HUDEP-2 (cell line): ENCODE measurements around the gene WDR27.

Experiments
- DNase-seq, 76 experiments: peaks; one replicate each; lab custom pipeline; 2025; ENCODE audit not compliant: unreplicated experiment in 76 of 76; lab: John Stamatoyannopoulos, UW

Gene WDR27

DNA sequence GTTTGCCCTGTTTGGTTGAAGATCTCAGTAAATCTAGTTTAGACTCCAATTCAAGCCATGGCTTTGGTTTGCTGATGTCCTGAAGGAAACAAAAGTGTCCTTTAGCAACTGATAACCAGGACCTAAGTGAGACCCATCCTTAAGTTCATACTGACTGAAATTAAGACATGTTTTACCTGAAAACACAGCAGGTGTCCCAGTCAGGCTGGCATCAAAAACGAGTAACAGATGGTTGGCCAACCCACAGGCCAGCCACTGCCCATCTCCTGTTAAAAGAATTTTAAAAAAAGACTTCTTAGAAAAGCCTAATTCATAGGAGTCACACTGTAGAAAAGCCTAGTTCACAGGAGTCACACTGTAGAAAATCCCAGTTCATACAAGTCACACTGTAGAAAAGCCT lies 58.3 kb downstream of the WDR27 start:
- DNase-seq = no peak

DNA sequence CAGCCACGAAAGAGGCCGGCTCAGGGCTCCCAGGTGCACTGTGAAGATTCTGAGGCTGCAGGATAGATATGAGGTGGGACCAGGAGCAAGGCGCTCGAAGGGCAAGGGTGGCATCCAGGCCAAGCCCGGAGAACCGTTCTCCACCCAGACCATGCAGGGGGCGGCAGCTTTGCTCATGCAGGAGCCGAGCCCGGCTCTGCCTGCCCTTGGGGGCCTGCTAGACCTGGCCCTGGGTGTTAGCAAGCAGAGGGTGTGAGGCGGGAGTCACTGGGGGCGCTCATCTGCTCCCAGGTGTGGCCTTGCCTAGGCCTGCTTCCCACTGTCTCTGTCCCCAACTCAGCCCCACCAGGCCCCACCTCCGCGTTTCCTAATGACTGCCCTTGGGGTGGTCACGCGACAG lies 59.4 kb downstream of the WDR27 start:
- no peak for DNase-seq

- no peak for DNase-seq
These were observed 60.3 kb downstream of the WDR27 start for GRCh38 chr6:169641461-169642085.

DNA sequence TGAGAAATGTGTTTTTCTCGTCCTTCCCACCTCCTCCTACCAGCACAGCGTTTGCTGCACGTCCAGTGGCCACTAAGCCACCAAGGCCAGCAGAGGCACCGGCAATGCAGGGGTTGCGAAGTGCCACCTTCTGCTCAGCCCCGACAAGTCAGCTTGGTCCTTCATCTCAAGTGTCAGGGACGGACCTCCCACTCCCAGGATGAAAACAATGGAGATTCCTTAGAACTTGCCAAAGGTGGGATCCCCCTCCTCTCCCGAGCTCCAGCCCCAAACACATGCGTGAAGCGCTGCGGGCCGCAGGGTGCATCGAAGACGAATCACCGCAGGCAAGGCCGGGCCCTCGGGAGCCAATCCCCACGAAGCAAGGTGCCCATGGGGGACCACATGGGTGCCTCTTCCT lies 60.8 kb downstream of the WDR27 start:
- no peak for DNase-seq

DNA sequence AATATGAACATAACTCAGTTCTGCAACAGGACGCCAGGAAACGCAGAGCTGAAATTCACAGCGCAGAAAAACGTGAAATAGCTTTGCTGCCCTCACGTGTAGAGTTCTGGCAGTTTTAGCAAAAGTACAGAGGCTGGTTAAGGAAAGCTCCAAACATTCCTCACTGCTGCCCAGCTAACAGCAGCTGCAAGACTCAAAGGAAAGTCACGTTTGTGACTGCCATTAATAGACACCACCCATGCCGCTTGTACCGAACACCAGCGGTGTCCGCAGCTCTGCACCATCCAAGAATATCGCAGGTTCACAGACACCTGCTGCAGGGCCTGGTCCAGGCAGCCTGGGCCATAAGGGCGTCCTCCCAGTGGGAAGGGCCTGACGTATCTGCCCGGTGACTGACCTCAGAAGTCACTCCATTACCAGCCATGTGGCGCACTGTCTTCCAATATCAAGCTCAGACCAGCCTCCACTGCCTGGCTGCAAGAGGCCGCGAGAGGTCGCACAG lies 61.4 kb downstream of the WDR27 start:
- DNase-seq = no peak

DNA sequence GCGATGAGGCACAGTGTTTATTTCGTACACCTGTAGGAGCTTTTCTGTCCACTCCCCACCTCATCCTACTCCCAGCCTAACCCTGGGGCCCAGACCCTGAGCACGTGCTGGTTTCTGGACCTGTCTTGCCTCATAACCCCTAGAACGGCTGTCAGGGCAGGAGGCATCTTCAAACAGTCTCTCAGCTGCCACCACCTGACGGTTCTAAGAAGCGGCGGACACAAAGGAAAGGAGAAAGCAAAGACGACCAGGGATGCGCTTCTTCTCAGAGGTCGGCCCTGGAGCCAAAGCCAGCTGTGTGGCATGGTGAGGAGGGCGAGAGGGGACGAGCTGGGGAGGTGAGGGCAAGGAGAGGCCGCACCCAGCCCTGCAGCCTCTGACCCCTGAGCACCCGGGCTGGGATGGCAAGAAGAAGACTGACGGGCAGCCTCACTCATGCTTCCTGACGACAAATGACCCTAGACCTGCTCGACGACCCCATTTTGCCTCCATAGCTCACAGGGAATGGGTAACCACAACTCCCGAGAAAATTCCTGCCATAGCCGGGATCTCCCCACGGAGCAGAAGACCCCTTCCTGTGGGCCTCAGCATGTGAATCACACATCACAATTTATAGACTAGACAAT lies 62.1 kb downstream of the WDR27 start:
- DNase-seq = no peak

GRCh38 chr6:169638915-169639314 lies 62.9 kb downstream of the WDR27 start:
- no peak for DNase-seq

- DNase-seq = no peak
These were observed 63.4 kb downstream of the WDR27 start for GRCh38 chr6:169638388-169638787.

- DNase-seq = no peak
These were observed 66.5 kb downstream of the WDR27 start for GRCh38 chr6:169635345-169635744.

GRCh38 chr6:169632841-169633240 lies 69.0 kb downstream of the WDR27 start:
- no peak for DNase-seq

DNA sequence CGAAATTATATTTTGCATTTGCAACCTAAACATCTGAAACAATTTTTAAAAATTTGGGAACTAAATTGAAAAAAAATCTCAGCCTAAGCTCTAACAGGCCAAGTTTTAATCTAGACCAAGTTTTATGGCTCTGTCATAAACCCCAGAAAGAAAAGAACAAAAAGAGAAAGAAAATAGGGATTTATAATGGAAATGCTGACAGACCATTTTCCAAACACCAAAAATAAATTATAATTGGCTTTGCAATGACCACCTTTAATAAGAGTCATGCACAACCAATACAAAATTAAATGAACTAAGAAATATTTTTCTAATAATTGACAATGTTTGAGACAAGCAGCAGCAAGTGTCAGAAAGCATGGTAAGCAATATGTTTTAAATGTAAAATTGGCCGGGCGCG lies 72.6 kb downstream of the WDR27 start:
- no peak for DNase-seq

DNA sequence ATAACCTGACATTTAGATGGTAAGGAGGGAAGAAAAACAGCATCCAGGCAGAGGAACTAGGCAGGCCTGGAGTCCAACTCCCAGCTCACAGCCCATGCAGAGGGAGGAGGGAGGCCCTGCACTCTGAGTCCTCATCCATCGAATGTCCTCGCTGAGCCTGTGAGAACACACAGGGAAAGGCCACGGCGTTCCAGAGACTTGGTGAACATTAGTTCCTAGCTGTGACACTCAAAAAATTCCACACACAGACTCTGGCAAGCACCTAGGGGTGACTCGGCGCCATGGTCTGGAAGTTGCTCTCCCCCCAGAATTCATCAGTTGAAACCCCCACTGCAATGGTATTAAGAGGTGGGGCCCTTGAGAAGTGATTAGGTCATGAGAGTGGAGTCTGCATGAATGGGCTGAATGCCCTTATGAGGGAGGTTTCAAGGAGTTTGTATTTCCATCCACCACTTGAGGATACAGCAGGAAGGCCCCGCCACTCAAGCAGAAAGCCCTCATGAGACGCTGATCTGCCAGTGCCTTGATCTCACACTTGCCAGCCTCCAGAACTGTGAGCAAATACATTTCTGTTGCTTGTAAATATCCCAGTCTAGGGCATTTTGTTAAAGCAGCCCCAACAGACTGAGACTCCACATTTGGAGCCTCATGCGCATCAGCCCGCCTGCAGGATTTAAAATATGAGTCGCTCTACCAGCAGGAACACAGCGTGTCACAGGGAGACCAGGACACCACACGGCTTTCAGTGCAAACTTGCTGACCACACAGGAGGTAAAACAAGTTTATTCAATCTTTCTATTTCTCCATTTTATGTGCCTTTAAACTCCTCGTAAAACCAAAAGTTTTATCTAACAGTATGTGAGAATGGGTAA lies 73.9 kb downstream of the WDR27 start:
- no peak for DNase-seq

DNA sequence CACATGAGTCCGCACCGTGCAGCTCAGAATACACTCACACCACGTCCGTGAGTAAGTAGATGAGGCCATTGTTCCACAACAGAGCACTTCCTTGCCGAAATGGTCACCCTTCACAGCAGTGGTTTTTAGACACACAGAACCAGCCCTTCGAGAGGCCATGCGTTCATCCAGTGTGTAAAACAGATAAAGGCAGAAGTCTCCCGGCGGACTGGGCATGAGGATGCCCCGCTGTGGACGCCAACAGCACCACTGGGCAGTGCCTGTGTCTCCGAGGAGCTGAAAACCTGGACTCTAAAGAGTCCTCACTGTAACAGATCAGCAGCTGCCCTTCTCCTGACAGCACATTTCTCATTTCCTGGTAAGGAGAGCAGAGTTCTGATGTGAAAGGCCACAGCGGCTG lies 75.2 kb downstream of the WDR27 start:
- no peak for DNase-seq

GRCh38 chr6:169626169-169626568 lies 75.7 kb downstream of the WDR27 start:
- DNase-seq = no peak

DNA sequence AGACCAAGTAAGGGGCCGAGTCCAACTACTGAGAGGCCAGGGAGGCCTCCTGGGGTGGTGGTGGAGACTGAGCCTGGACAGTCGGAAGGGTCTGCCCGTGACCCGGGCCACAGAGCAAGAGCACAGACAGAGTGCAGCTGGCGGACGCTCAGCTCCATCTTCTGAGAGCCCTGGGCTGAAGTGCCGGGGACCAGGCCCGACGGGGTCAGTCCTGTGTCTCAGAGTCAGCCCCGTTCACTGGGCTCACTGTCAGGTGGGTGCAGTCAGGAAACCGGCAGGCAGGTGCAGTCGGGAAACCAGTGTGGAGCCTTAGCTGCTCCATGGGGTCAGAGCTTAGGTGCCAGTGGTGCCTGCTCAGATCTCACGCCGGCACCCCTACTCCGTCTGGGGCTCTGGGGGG lies 76.5 kb downstream of the WDR27 start:
- no peak for DNase-seq

DNA sequence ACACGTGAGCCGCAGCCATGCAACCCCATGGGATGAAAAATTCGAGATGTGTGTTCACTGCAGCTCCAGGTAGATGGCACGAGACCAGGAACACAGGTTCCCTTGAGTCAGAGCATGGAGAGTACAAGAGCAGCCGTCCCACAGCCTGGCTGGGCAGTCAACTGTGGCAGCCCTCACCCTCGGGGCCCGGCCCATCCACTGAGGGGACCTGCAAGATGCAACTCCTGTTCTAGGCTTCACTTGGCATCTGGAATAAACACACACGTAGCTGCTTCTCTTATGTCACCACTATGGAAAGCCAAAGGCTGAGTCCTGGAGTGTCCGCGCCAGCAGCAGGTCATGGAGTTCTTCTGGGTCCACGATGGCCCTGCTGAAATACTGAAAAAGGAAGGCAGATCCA lies 77.0 kb downstream of the WDR27 start:
- no peak for DNase-seq

- DNase-seq = no peak
These were observed 77.9 kb downstream of the WDR27 start for GRCh38 chr6:169623975-169624374.

DNA sequence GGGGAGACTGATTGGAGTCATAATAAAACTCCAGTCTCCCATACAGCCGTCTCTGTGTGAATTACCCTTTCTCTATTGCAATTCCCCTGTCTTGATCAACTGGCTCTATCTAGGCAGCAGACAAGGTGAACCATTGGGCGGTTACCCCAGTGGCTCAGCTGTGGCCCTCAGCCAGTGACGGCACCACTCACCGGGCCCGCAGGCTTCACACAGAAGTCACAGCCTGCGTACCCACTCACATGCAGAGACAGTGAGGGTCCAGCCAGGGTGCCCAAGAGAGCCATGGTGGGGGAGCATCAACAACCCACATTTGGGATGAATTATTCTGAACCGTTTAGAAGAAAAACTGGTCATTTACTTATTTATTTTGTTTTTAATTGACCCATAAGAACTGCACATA lies 78.5 kb downstream of the WDR27 start:
- no peak for DNase-seq

- no peak for DNase-seq
These were observed 79.2 kb downstream of the WDR27 start for GRCh38 chr6:169622618-169623017.

GRCh38 chr6:169621311-169621710 lies 80.5 kb downstream of the WDR27 start:
- no peak for DNase-seq

DNA sequence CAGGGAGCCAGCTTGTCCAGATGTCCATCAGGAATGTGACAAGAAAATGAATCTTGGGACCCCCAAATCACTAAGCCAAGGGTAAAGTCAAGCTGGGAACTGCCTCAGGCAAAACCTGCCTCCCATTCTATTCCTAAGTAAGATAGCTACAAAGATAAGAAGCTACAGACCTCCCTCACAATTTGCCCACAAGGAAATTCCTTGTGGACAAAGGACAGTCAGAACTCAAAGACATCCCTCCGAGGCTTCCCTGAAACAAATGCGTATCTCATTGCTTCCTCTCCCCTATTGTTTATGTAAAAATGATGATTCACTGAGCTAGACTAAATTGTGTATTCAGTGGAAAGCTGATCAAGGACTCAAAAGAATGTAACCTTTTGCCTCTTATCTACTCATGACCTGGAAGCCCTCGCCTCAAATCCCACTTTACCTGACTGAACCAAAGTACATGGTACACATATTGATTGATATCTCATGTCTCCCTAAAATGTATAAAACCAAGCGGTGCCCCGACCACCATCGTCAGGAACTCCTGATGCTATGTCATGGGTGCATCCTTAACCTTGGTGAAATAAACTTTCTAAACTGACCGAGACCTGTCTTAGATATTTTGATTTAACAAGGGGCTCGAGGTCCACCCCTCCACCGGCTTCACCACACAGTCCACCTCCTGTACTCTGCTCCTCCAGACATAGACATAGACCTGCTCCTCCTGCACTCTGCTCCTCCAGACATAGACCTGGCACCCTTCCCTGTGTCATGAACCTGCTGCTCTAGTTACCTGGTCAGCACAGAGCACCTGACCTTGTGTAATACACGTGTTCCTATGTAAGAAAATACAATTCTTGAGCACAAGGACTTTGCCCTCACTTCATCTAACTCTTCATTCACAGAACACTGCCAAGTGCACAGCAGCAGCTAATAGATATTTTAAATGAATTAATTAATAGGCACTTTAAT lies 81.4 kb downstream of the WDR27 start:
- no peak for DNase-seq
